Islet of Langerhans (tissue), 1 donor: ENCODE data around the gene B3GLCT.
"Not testable (repeated sequence)": the region's sequence is repeated elsewhere in the genome, so short reads cannot be mapped to it uniquely, and the experiment has no call there.

Source experiments
- FAIRE-seq: peaks from one replicate; lab custom pipeline; 2011; peaks lifted over from hg19 to GRCh38; lab: Jason Lieb, UNC

Gene B3GLCT

DNA sequence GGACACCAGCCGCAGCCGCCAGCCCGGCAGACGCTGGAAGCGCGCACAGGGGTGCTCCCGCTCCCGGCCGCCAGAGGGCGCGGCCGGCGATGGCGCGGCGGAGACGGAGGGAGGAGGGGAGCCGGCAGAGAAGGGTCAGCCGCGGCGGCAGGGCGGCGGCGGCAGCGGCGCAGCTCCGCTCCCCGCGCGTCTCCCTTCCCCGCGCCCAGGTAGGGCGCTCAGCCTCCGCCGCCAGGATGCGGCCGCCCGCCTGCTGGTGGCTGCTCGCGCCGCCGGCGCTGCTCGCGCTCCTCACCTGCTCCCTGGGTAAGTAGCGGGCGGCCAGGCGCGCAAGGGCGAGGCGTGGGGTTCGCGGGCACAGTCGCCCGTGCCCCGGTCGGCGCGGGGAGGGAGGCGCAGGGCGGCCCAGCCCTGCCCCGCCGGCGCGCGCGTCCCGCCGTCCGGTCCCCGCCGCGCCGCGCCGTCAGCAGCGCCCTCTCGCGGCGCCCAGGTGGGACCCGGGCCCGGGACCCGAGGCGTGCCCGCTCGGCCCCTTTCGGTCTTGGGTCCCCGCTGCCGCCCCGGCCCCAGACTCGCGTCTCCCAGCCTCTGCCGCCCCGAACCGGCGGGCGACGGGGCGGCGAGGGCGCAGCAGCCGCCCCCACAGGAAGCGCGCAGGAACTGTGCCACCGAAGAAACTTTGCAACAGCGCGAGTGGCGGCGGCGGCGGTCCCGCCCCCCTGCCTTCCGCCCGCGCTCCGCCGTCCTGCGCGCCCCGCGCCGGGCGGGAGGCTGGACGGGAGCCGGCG is at the start of gene B3GLCT:
TSS of gene B3GLCT (plus strand) at position 127 of the 788 bp plus-strand sequence. CDS start at position 237, 110 bp downstream.
- no peak for FAIRE-seq

- no peak for FAIRE-seq
Measured at GRCh38 chr13:31150315-31150985, 49.3 kb upstream of the B3GLCT start.

DNA sequence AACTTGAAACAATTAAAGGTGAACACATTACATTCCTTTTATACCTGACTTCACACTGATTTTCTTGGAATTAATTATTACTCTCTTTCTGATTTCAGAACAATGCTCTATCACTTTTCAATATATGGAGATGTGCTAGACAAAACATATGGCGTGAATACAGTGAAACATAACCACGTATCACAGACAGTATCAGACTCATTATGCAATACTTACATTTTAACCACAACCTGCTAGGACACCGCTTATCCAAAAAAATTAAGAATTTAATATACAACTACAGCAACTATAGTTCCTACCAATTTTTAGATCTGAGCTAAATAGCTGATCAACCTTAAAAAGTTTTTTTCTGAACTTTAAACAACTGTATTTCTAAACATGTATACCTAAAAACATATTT is 47.9 kb upstream of the B3GLCT start:
- FAIRE-seq, result peak; percentile 13

GRCh38 chr13:31154939-31155338 is 44.8 kb upstream of the B3GLCT start:
- FAIRE-seq, result peak; percentile 79

DNA sequence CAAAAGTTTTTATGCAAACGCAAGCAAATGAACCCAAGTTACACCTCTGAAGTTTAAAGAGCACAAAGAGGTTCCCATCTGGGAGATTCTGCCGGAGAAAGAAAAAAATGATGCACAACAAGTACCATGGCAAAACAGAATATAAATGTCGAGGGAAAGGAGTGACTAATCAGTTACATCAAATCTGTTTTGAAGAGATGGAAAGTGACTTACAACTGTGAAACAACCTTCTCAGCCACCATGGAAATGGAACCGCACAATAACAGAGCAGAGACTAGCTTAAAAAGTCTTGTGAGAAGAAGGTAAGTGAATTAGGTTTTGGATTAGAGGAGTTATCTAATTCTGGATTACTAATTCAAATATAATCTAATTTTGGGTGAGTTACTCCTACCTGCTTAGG is 40.5 kb upstream of the B3GLCT start:
- peak; percentile 60 for FAIRE-seq

GRCh38 chr13:31160857-31161556 is 38.8 kb upstream of the B3GLCT start:
- FAIRE-seq, result no peak

GRCh38 chr13:31161557-31162150 is 38.1 kb upstream of the B3GLCT start, which contains the start of gene HSPH1:
Gene HSPH1 (minus strand): TSS chr13:31161904. CDS start chr13:31161582, 322 bp downstream.
- FAIRE-seq, result peak; percentile 30

- peak; percentile 84 for FAIRE-seq
Measured at GRCh38 chr13:31162151-31163008, 37.4 kb upstream of the B3GLCT start.

- FAIRE-seq, result no peak
Measured at GRCh38 chr13:31166591-31166990, 33.2 kb upstream of the B3GLCT start.

GRCh38 chr13:31167490-31167889 is 32.3 kb upstream of the B3GLCT start:
- no peak for FAIRE-seq

GRCh38 chr13:31168166-31168565 is 31.6 kb upstream of the B3GLCT start:
- FAIRE-seq, result no peak

- FAIRE-seq, result no peak
Measured at GRCh38 chr13:31168736-31169135, 31.0 kb upstream of the B3GLCT start.

GRCh38 chr13:31172001-31172400 is 27.8 kb upstream of the B3GLCT start:
- FAIRE-seq, result no peak

DNA sequence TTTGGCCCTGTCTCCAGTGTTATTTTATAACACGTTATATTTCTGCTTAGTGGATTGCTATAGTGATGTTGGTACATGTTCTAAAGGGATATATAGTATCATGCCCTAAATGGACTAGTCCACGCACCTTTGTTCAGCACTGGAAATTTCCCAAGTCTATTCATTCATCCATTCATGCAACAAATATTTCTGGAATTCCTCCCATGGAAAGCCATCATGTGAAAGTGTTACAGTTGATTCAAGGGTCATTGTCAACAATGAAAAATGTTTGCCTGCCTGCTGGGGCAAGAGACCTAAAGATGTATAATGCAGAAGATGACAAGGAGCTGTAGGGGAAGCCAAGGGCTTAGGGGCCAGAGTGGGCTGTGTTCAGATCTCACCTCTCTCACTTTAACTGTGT is 27.2 kb upstream of the B3GLCT start:
- FAIRE-seq, result no peak

DNA sequence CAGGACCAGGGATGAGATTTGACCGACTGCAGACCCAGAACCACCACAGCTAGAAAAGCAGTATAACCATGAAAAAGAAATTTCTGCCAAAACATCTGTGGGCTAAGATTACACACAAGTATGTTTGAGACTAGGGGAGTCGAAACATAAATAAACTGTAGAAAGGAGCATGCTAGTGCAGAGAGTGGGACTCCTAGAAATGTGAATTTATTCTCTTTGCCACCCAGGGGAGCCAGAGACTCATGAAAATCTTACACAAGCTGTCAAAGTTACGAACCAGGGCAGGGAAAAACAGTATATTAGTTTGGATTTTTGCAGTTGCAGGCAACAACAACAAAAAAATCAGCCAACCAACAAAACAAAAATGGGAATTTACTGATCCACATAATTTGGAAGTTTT is 25.8 kb upstream of the B3GLCT start:
- no peak for FAIRE-seq

GRCh38 chr13:31175847-31176532 is 23.8 kb upstream of the B3GLCT start:
- FAIRE-seq, result no peak

GRCh38 chr13:31177813-31178495 is 21.8 kb upstream of the B3GLCT start:
- not testable (repeated sequence) for FAIRE-seq

DNA sequence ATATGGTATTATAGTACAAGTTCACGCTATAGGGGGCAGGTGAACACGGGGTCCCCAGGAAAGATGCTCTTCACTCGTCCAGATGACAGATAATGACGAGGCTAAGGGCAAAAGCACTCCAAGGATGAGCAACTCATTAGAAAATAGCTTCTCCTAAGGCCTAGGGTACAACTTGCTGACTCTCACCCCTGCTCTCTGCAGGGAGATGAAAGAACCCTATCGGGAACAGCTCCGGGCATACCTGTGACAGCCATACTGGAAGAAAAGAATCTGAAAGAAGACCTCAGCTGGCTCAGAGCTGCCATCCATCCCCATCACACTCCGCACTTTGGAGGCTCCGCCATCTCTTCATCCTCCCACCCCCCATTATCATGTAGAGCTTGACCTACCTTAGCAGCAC is 20.5 kb upstream of the B3GLCT start:
- no peak for FAIRE-seq

DNA sequence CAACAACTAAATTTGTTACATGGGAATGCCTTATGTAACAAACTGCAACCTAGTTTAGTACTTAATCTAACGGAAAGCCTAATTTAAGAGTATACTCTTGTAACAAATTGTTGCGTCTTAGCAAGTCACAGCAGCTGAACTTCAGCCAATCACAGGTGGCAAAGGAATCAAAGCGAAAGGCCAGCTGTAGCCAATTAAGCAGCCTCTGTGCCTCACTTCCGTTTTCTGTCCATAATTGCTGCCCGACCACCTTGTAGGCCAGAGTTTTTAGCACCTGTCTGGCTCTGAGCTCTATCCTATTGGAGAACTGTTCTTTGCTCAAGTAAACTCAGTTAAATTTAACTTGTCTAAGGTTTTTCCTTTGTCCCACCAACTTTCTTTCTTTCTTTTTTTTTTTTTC is 20.0 kb upstream of the B3GLCT start:
- no peak for FAIRE-seq

DNA sequence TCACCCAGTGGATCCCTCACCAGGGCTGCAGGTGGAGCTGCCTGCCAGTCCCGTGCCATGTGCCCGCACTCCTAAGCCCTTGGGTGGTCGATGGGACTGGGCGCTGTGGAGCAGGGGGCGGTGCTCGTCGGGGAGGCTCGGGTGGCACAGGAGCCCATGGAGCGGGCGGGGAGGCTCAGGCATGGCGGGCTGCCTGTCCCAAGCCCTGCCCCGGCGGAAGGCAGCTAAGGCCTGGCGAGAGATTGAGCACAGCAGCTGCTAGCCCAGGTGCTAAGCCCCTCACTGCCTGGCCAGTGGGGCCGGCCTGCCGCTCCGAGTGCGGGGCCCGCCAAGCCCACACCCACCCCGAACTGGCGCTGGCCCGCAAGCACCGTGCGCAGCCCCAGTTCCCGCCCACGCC is 16.8 kb upstream of the B3GLCT start:
- no peak for FAIRE-seq
